ENCODE results near the gene ABHD17A.

Gene ABHD17A

DNA sequence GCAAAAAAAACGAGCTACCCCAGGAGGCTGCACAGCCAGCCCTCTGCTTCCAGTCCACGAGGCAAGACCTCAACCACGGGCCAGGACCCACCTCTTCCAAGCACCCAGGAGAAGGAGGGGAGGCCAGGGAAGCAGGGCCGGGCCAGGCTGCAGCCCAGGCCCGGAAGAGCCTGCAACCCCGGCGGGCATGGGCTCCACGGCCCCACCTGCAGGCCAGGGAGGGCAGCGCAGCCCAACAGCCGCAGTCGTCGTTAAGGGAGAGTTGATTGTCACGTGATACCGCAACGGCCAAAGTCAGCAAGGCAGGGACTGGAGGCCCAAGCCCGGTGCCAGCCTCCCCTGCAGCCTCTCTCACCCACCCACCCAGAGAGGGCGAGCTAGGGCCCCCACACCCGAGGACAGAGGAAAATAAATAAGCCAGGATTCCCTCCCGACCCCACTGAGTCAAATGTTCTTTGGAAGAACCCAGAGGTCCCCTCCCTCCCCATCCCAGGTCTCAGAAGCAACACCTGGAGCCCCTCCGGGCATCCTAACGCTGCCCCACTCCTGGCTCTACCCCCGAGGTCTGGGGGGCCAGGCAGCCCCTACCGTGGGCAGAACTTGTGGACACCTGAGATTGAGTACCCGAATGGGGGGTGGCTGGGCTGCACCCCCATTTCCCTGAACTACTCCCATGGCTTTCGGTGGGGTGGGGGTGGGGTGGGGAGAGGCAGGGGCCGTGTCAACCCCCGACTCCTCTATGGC is 31.8 kb downstream of the ABHD17A start:
- DNase-seq (ENCODE audit: low spot score), result peak; percentile 90

GRCh38 chr19:1852581-1853128 is 32.6 kb downstream of the ABHD17A start:
- no peak for DNase-seq (ENCODE audit: low spot score)

DNA sequence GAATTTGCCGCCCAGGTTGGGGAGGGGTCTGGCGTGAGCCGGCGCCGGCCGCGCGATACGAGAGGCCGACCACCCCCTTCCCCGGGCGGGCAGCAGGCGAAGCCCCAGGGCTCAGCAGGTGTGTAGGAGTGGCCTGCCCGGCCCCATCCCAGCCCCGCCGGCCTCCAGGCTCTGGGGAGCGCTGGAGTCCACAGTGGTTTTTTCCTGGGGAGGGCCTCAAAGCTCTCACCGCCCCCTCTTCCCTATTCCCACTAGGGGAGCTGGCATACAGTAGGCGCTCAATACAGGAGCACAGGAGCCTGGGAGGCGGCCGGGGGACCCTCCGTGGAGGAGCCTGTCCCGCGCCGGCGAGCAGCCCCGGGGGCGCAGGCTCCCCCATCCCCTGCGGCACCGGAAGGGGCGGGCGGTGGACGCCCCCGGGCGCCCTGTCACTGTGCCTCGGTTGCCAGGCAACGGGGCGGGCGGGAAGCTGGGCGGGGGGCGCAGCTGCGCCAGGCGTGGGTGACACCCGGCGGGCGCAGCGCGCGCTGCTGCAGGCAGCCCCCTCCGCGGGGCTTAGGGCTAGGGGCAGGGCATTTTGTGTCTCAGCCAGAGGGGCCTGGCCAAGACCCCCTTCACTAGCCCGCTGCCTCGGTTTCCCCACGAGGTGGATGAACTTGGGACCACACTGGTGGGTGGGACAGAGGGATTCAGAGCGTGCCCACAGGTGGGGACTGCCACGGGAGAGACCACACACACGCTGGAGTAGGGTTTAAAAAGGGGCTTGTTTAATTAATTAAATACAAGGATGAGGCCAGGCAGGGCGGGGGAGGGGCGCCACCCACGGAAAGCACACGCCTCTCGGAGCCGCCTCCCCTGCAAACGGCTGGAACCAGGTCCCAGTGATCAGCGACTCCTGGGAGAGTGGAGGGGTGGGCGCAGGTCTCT is 33.4 kb downstream of the ABHD17A start:
- no peak for DNase-seq (ENCODE audit: low spot score)

DNA sequence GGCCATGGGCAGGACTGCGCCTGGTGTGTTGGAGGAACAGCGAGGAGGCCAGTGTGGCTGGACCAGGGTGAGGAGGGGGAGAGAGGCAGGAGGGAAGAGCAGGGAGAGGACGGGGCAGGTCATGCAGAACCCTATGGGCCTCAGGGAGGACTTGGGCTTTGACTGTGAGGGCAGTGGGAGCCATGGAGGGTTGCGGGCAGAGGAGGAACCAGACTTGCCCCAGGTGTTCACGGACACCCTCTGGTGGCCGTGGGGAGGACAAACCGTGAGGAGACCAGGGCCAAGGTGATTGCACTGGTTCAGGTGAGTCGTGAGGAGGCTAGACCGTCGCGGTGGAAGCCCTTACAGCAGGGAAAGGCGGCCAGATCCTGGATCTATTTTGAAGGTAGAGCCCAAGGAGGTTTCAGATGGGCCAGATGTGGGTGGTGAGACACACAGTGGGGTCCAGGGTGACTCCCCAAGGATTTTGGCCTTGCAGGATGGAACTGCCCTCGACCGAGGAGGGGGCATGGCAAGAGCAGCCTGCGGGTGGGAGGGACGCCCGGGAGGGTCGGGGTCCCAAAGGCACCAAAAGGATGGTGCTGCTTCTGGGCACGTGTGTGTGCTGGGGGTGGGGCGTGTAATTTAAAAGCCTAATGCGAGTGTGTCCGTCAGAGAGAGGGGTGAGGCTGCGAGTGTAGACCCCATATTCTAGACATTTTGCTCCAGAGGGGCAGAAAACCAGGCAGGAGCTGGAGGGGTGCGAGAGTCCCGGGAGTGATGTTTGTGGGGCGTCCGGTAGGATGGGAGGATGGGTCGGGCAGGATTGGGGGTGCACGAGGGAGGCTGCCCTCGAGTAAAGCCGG is 34.3 kb downstream of the ABHD17A start:
- DNase-seq (ENCODE audit: low spot score), result no peak

DNA sequence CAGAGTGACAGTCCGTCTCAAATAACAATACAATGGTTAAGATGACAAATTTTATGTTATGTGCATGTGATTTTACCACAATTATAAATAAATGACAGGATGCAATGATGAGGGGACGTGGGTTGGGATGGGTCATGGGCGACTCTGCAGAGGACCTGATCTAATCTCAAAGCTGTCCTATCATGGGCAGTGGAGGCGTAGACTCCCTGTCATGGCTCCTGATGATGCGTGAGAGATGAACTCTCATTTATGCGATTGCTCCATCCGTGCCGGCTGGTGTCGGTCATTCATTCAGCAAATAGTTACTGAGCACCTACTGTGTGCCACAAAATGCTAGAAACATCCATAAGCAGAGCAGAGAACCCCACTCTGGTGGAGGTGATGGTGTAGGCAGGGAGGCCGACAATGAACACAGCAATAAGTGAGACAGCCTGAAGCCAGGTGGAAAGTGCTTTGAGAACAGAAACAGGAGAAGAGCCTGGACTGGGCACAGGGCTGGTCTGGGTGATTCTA is 35.4 kb downstream of the ABHD17A start:
- DNase-seq (ENCODE audit: low spot score), result no peak

DNA sequence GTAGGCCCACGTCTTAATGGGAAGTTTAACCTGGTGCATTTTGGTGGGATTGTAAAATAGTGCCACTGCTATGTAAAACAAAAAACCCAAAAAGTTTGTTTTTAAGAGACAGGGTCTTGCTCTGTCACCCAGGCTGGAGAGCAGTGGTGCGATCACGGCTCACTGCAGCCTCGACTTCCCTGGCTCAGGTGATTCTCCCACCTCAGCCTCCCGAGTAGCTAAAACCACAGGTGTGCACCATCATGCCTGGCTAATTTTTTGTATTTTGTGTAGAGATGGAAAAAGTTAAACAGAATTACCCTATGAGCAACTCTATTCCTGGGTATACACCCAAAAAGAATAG is 36.2 kb downstream of the ABHD17A start:
- DNase-seq (ENCODE audit: low spot score), result no peak

- DNase-seq (ENCODE audit: low spot score), result peak; percentile 97
These were observed 36.7 kb downstream of the ABHD17A start, which contains the start of gene REXO1 for GRCh38 chr19:1848399-1849131. Gene REXO1 (minus strand): TSS chr19:1848483. CDS start chr19:1848358, 125 bp downstream.

GRCh38 chr19:1847684-1848398 is 37.5 kb downstream of the ABHD17A start:
- DNase-seq (ENCODE audit: low spot score), result no peak

GRCh38 chr19:1847348-1847683 is 38.0 kb downstream of the ABHD17A start:
- DNase-seq (ENCODE audit: low spot score), result no peak

DNA sequence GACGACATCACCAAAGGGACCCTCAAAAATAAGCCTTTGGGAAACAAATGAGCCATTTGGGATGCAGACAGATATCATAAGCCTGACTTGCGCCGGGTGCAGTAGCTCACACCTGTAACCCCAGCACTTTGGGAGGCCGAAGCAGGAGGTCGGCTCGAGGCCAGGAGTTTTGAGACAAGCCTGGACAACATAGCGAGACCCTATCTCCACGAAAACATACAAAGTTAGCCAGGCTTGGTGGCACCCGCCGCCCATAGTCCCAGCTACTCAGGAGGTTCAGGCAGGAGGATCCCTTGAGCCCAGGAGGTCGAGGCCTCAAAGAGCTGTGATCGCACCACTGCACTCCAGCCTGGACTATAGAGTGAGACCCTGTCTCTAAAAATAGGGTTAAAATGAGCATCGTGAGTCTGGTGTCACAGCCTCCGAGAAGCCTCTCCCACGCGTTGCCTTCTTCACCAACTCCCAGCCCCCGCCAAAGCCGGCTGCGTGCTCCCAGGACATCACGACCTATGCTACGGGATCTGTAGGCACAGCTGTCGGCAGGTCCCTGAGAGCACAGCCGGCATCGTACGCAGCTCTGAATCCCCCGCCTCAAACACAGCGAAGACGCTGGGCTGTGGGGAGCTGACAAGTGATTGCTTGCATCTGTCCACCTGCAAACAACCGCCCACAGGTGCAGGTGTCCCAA is 38.6 kb downstream of the ABHD17A start:
- no peak for DNase-seq (ENCODE audit: low spot score)

GRCh38 chr19:1845642-1846041 is 39.7 kb downstream of the ABHD17A start:
- DNase-seq (ENCODE audit: low spot score), result no peak

GRCh38 chr19:1845125-1845515 is 40.2 kb downstream of the ABHD17A start:
- DNase-seq (ENCODE audit: low spot score), result no peak

- peak; percentile 61 for DNase-seq (ENCODE audit: low spot score)
These were observed 40.7 kb downstream of the ABHD17A start for GRCh38 chr19:1844513-1845124.

GRCh38 chr19:1843646-1844394 is 41.5 kb downstream of the ABHD17A start:
- no peak for DNase-seq (ENCODE audit: low spot score)

GRCh38 chr19:1843116-1843515 is 42.2 kb downstream of the ABHD17A start:
- no peak for DNase-seq (ENCODE audit: low spot score)

DNA sequence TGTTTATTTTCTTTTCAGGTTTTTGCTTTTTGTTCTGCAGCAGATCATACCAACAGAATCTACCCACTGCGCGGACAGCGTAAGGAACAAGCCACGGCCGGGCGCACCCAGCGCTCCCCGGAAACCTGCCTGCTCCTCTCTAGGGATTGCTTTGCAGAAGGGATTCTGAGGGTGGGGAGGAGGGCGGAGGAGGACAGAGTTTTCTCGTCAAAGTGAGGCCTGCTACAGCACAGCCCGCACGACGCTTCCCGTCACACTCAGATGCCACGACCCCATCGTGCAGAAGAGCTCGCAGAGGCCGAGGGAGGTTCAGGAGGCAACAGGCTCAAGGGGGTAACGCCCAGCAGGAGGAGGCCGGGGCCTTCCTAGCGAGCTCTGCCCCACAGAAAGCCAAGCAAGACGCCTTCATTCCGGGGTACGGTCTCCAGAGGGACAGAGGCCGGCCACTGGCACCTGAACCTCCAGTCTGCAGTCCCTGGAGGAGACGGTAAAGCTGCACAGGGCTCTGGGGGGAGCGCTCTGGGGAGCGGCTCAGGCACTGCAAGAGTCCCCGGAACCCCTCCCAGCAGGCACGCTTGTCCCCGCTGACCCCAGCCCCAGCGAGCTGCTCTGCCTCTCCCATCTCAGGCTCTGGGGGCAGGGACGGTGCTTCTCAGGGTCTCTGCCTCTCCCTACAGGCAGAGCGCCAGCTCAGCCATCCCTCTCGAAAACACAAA is 43.9 kb downstream of the ABHD17A start:
- DNase-seq (ENCODE audit: low spot score), result no peak

GRCh38 chr19:1840541-1841115 is 44.7 kb downstream of the ABHD17A start:
- DNase-seq (ENCODE audit: low spot score), result no peak

Measured in hematopoietic multipotent progenitor cell treated with erythropoietin and hydrocortisone succinate and interleukin-3 and kit ligand, for 15 days (in vitro differentiated cells).